Measurements from ENCODE around the gene DROSHA. TPM values are rescaled to one million over a fixed set of nuclear protein-coding genes. Genes with fewer than 3 reads are reported as not detected.
A peak's percentile ranks its signal among the peaks of the same experiment; 100 is the strongest.

Gene DROSHA
- total RNA-seq, result 42.1 and 48.4 TPM in 2 replicates
- polyA plus RNA-seq, result 44.1 and 52.7 TPM in 2 replicates
- polyA plus RNA-seq (2012), result 41.0 and 42.9 TPM in 2 replicates
- polyA minus RNA-seq (ENCODE audit: low replicate concordance), result 83.1 and 134 TPM in 2 replicates

DNA sequence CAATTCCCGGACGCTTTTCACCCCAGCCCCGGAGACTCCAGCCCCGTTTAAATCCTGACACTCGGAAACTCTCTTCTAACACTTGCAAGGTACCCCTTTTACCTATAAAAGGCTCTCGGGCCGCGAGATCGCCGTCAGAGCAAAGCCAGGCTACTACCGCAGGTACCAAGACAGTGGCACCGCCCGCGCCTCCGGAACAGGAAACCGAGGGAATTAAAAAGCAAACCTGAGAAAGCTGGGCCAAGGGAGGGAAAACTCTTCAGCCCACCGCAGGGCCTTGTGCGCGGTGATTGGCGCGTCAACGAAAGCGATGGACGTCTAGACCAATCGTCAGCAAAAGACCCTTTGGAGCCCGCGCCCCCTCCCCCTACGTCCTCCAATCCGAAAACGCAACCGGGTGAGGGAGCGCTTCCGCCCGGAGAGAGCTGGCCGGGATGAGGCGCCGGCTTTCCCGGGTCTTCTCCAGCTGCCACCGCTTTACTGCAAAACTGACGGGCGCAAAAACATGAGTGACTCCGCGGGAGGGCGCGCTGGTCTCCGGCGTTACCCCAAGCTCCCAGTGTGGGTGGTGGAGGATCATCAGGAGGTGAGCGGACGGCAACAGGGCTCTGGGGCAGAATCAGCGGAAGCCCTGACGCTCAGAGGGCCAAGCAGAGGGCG is at the start of gene DROSHA, which contains the start of gene C5orf22:
DROSHA (minus strand) TSS at position 206 of the 660 bp plus-strand sequence. CDS start 3,034 bp downstream, outside the sequence.
C5orf22 (plus strand) TSS at position 414 of the 660 bp plus-strand sequence; CDS start at position 506, 92 bp downstream.
- no peak for TF ChIP-seq EZH2 (IDR thresholded peaks at IDR 0.05; ENCODE audit: low read length, missing control alignments)
- TF ChIP-seq, protein P1, sequence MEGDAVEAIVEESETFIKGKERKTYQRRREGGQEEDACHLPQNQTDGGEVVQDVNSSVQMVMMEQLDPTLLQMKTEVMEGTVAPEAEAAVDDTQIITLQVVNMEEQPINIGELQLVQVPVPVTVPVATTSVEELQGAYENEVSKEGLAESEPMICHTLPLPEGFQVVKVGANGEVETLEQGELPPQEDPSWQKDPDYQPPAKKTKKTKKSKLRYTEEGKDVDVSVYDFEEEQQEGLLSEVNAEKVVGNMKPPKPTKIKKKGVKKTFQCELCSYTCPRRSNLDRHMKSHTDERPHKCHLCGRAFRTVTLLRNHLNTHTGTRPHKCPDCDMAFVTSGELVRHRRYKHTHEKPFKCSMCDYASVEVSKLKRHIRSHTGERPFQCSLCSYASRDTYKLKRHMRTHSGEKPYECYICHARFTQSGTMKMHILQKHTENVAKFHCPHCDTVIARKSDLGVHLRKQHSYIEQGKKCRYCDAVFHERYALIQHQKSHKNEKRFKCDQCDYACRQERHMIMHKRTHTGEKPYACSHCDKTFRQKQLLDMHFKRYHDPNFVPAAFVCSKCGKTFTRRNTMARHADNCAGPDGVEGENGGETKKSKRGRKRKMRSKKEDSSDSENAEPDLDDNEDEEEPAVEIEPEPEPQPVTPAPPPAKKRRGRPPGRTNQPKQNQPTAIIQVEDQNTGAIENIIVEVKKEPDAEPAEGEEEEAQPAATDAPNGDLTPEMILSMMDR (conservative IDR thresholded peaks at IDR 0.05 in 1 of 2, IDR thresholded peaks at IDR 0.05 in 1 of 2; ENCODE audit: low read depth in 1 of 2, low read length in 2 of 2), result peak in 1 of 2 donors; percentile 6
- Histone ChIP-seq H3K27me3 (ENCODE audit: control insufficient read depth, insufficient read depth, low read length) (no peaks in the 10 kb centered on the region), H3K4me3 (replicated peaks in 1 of 4; ENCODE audit: control extremely low read depth in 1 of 4, insufficient read depth in 1 of 4, low read depth in 3 of 4, low read length in 4 of 4) (peak within 1 kb of the TSS; percentile 74 to 96 (median 88)), H3K36me3 (ENCODE audit: control insufficient read depth, insufficient read depth, low read length) (peaks cover 10% of the 10 kb centered on the region), H3K4me2 (ENCODE audit: extremely low read depth, insufficient read depth, low read length) (peak within 1 kb of the TSS; percentile 90), H3K4me1 (ENCODE audit: control insufficient read depth, extremely low read depth, insufficient read depth, low read length) (peaks cover 7% of the 10 kb centered on the region), H3K79me2 (ENCODE audit: control insufficient read depth, insufficient read depth, low read length) (peaks cover 32% of the 10 kb centered on the region), H3K9me3 (ENCODE audit: control insufficient read depth, insufficient read depth, low read depth, low read length) (no peaks in the 10 kb centered on the region), H4K20me1 (ENCODE audit: control insufficient read depth, extremely low read depth, insufficient read depth, low read length) (no peaks in the 10 kb centered on the region), H2AFZ (ENCODE audit: low read length) (peak within 1 kb of the TSS; percentile 88), H3K27ac (ENCODE audit: insufficient read depth, low read length) (peak within 1 kb of the TSS; percentile 84), H3K9ac (ENCODE audit: insufficient read depth, low read length) (peak within 1 kb of the TSS; percentile 61)
- peak; percentile 95 to 96 for DNase-seq (ENCODE audit: low read depth in 2 of 2)

- Histone ChIP-seq H3K4me1 (ENCODE audit: control insufficient read depth, extremely low read depth, insufficient read depth, low read length) (no peaks in the 10 kb centered on the region), H3K27ac (ENCODE audit: insufficient read depth, low read length) (no peak overlapping the region), H3K9ac (ENCODE audit: insufficient read depth, low read length) (no peak overlapping the region), H3K4me2 (ENCODE audit: extremely low read depth, insufficient read depth, low read length) (no peak overlapping the region), H3K27me3 (ENCODE audit: control insufficient read depth, insufficient read depth, low read length) (no peaks in the 10 kb centered on the region), H3K79me2 (ENCODE audit: control insufficient read depth, insufficient read depth, low read length) (no peaks in the 10 kb centered on the region), H3K4me3 (replicated peaks in 1 of 4; ENCODE audit: control extremely low read depth in 1 of 4, insufficient read depth in 1 of 4, low read depth in 3 of 4, low read length in 4 of 4) (no peak overlapping the region), H3K36me3 (ENCODE audit: control insufficient read depth, insufficient read depth, low read length) (no peaks in the 10 kb centered on the region), H2AFZ (ENCODE audit: low read length) (no peak overlapping the region), H4K20me1 (ENCODE audit: control insufficient read depth, extremely low read depth, insufficient read depth, low read length) (no peaks in the 10 kb centered on the region), H3K9me3 (ENCODE audit: control insufficient read depth, insufficient read depth, low read depth, low read length) (no peaks in the 10 kb centered on the region)
- TF ChIP-seq, protein P1 (conservative IDR thresholded peaks at IDR 0.05 in 1 of 2, IDR thresholded peaks at IDR 0.05 in 1 of 2; ENCODE audit: low read depth in 1 of 2, low read length in 2 of 2), result no peak
- TF ChIP-seq EZH2 (IDR thresholded peaks at IDR 0.05; ENCODE audit: low read length, missing control alignments), result no peak
- no peak for DNase-seq (ENCODE audit: low read depth in 2 of 2)
These were observed 47.7 kb upstream of the DROSHA start for GRCh38 chr5:31579558-31579957.

DNA sequence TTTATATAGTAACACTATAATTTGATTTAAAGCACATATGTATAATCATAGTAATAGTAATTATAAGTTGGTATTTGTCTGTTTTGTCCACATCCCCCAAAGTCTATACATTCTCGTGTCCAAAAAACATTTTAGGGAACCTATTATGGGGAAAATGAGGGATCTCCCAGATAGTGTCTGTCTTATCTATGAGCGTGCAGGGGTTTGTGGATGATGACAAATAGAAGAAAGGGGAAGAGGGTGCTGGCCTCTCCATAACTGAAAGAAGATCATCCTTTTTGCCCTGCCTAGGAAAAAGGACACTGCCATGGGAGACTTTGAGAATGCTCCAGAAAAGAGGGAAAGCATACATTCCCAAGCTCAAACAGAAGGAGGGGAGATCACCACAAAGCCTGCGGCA is 45.5 kb upstream of the DROSHA start:
- H3K9me3 ChIP-seq (ENCODE audit: control insufficient read depth, insufficient read depth, low read depth, low read length), result no peaks in the 10 kb centered on the region
- no peak overlapping the region for H3K27ac ChIP-seq (ENCODE audit: insufficient read depth, low read length)
- no peaks in the 10 kb centered on the region for H3K4me1 ChIP-seq (ENCODE audit: control insufficient read depth, extremely low read depth, insufficient read depth, low read length)
- H4K20me1 ChIP-seq (ENCODE audit: control insufficient read depth, extremely low read depth, insufficient read depth, low read length), result no peaks in the 10 kb centered on the region
- H3K79me2 ChIP-seq (ENCODE audit: control insufficient read depth, insufficient read depth, low read length), result no peaks in the 10 kb centered on the region
- H3K9ac ChIP-seq (ENCODE audit: insufficient read depth, low read length), result no peak overlapping the region
- TF ChIP-seq EZH2 (IDR thresholded peaks at IDR 0.05; ENCODE audit: low read length, missing control alignments), result no peak
- TF ChIP-seq, protein P1 (conservative IDR thresholded peaks at IDR 0.05 in 1 of 2, IDR thresholded peaks at IDR 0.05 in 1 of 2; ENCODE audit: low read depth in 1 of 2, low read length in 2 of 2), result no peak
- H3K4me3 ChIP-seq (replicated peaks in 1 of 4; ENCODE audit: control extremely low read depth in 1 of 4, insufficient read depth in 1 of 4, low read depth in 3 of 4, low read length in 4 of 4), result no peak overlapping the region
- no peak for DNase-seq (ENCODE audit: low read depth in 2 of 2)
- no peak overlapping the region for H3K4me2 ChIP-seq (ENCODE audit: extremely low read depth, insufficient read depth, low read length)
- no peaks in the 10 kb centered on the region for H3K36me3 ChIP-seq (ENCODE audit: control insufficient read depth, insufficient read depth, low read length)
- no peaks in the 10 kb centered on the region for H3K27me3 ChIP-seq (ENCODE audit: control insufficient read depth, insufficient read depth, low read length)
- no peak overlapping the region for H2AFZ ChIP-seq (ENCODE audit: low read length)

Measured in fibroblast of lung (primary cell).